Measurements from ENCODE around the gene NOS2. TPM values are rescaled to one million over a fixed set of nuclear protein-coding genes. Genes with fewer than 3 reads are reported as not detected.

The NOS2 gene
- total RNA-seq, 4 donors from 2014 or later = 0.40 to 20.3 (median 2.2) TPM

GRCh38 chr17:27807567-27808470 lies 7.5 kb upstream of the NOS2 start:
- H3K4me1 ChIP-seq = peaks cover 8 to 44% (median 30%) of the 10 kb centered on the region in 4 donors
- no peak overlapping the region for H3K4me3 ChIP-seq
- TF ChIP-seq EP300 (IDR thresholded peaks at IDR 0.05; ENCODE audit: low read depth) = no peak
- H3K27me3 ChIP-seq = no peaks in the 10 kb centered on the region
- H3K9me3 ChIP-seq = no peaks in the 10 kb centered on the region
- H3K27ac ChIP-seq = peak overlapping the region; percentile 12 to 59 (median 34)
- in situ Hi-C loops (cut with MboI; ENCODE audit: low pct_ligation_motif_present in 1 of 4, low pct_unique_long_range_greater_than_20kb in 1 of 4, low sequenced_read_pairs in 3 of 4) = loop anchor here in 3 of 4 donors (10.0 kb wide), 1 partner anchor 67 kb away; no protein-coding TSS in a partner anchor
- intact Hi-C loops (cut with DNase I; ENCODE audit: low total_unique reads) = loop anchor here (10.0 kb wide), 1 partner anchor 447 kb away; no protein-coding TSS in a partner anchor
- DNase-seq = peak; percentile 74
- WGBS, 2 donors (ENCODE audit: low coverage in 1 of 2) = 52 to 87% methylated on average over 3 to 17 of the region's 17 CpGs
- no peaks in the 10 kb centered on the region for H3K36me3 ChIP-seq

DNA sequence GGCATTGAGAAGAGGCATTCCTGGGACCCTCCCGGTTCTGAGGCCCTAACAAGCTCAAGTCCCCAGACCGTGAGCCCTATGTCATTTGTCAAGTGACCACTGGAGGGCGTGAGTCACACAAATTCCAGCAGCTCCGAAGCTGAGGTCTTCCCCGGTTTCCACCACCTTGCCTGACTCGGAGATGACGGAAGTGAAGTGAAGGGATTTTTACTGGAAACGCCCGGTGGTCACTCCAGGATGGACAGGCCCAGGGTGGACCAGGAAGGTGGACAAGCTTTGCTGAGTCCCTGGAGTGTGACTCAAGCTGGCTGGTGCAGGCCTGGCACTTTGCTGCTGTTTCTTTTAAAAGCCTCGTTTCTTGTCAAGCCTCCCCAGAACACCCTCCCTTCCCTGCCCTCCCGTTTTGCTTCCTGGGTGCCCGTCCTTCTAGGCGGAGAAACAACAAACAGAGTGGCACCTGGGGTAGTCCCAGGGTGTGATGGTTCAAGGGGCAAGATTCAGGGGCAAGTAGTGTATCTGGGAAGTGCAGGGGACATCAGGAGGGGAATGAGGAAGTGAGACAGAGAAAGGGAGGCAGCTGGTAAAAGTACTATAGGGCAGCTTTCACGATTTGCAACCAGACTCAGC lies 5.3 kb upstream of the NOS2 start:
- Histone ChIP-seq H3K36me3 (no peaks in the 10 kb centered on the region), H3K27me3 (no peaks in the 10 kb centered on the region), H3K9me3 (no peaks in the 10 kb centered on the region), H3K27ac (peak overlapping the region; percentile 46 to 60 (median 58)), H3K4me1 (peaks cover 5 to 34% (median 19%) of the 10 kb centered on the region in 4 donors), H3K4me3 (peak overlapping the region in 2 of 4 donors; percentile 12 to 35)
- 0 to 4% methylated on average over 6 to 14 of the region's 14 CpGs for WGBS, 2 donors (ENCODE audit: low coverage in 1 of 2)
- in situ Hi-C loops (cut with MboI; ENCODE audit: low pct_ligation_motif_present in 1 of 4, low pct_unique_long_range_greater_than_20kb in 1 of 4, low sequenced_read_pairs in 3 of 4) = loop anchor here in 3 of 4 donors (10.0 kb wide), 1 partner anchor 69 kb away; no protein-coding TSS in a partner anchor
- intact Hi-C loops (cut with DNase I; ENCODE audit: low total_unique reads) = loop anchor here (10.0 kb wide), 1 partner anchor 449 kb away; no protein-coding TSS in a partner anchor
- TF ChIP-seq POLR2AphosphoS5 (IDR thresholded peaks at IDR 0.05) = no peak
- TF ChIP-seq CTCF (IDR thresholded peaks at IDR 0.05) = peak; percentile 82 to 96 (median 85)
- peak; percentile 89 for DNase-seq

GRCh38 chr17:27804113-27804512 lies 3.8 kb upstream of the NOS2 start:
- in situ Hi-C loops (cut with MboI; ENCODE audit: low pct_ligation_motif_present in 1 of 4, low pct_unique_long_range_greater_than_20kb in 1 of 4, low sequenced_read_pairs in 3 of 4) = loop anchor here in 3 of 4 donors (10.0 kb wide), 1 partner anchor 71 kb away; no protein-coding TSS in a partner anchor
- DNase-seq = no peak
- H3K4me1 ChIP-seq = peaks cover 5 to 29% (median 16%) of the 10 kb centered on the region in 4 donors

More at GRCh38 chr17:27804113-27804512, 3.8 kb upstream of the NOS2 start:
- WGBS, 2 donors (ENCODE audit: low coverage in 1 of 2) = 64 to 84% methylated on average over 2 to 10 of the region's 10 CpGs
- TF ChIP-seq CTCF (IDR thresholded peaks at IDR 0.05) (no peak), POLR2A (IDR thresholded peaks at IDR 0.05) (no peak), POLR2AphosphoS5 (IDR thresholded peaks at IDR 0.05) (no peak), EP300 (IDR thresholded peaks at IDR 0.05; ENCODE audit: low read depth) (no peak)
- no peaks in the 10 kb centered on the region for H3K9me3 ChIP-seq
- H3K27me3 ChIP-seq = no peaks in the 10 kb centered on the region
- no peaks in the 10 kb centered on the region for H3K36me3 ChIP-seq
- intact Hi-C loops (cut with DNase I; ENCODE audit: low total_unique reads) = loop anchor here (5.0 to 10.0 kb wide), 2 partner anchors 73 to 451 kb away; no protein-coding TSS in a partner anchor
- no peak overlapping the region for H3K4me3 ChIP-seq
- no peak overlapping the region for H3K27ac ChIP-seq

Measured in transverse colon (tissue), 4 donors.